ENCODE data around the gene ATRNL1. TPM values are rescaled to one million over a fixed set of nuclear protein-coding genes. Genes with fewer than 3 reads are reported as not detected.

ATRNL1 gene
- total and polyA plus RNA-seq, 2 of the 8 experiments (the other 6 are each of a cell fraction or from before 2014, with no cell fraction given): 5.1 to 17.6 TPM

GRCh38 chr10:115606741-115607140 lies 513.6 kb downstream of the ATRNL1 start (continued):
- TF ChIP-seq CHD7 (IDR thresholded peaks at IDR 0.05; ENCODE audit: insufficient replicate concordance, low read length): no peak
- no peak for TF ChIP-seq HDAC6 (IDR thresholded peaks at IDR 0.05; ENCODE audit: low read depth, low read length)
- TF ChIP-seq CEBPB (IDR thresholded peaks at IDR 0.05; ENCODE audit: low read depth, low read length): no peak
- no peak for TF ChIP-seq EP300 (IDR thresholded peaks at IDR 0.05; ENCODE audit: borderline replicate concordance in 1 of 2, low read depth in 2 of 2, low read length in 2 of 2)
- no peak for TF ChIP-seq SP1 (IDR thresholded peaks at IDR 0.05; ENCODE audit: low read depth, low read length)
- no peak for TF ChIP-seq MAFK (IDR thresholded peaks at IDR 0.05; ENCODE audit: low read depth, low read length)

All from H1 (cell line).